ENCODE results near the gene GNAS. TPM values are rescaled to one million over a fixed set of nuclear protein-coding genes. Genes with fewer than 3 reads are reported as not detected.

Gene GNAS
- total RNA-seq, 2 experiments from 2014 or later: 658 to 692 TPM

DNA sequence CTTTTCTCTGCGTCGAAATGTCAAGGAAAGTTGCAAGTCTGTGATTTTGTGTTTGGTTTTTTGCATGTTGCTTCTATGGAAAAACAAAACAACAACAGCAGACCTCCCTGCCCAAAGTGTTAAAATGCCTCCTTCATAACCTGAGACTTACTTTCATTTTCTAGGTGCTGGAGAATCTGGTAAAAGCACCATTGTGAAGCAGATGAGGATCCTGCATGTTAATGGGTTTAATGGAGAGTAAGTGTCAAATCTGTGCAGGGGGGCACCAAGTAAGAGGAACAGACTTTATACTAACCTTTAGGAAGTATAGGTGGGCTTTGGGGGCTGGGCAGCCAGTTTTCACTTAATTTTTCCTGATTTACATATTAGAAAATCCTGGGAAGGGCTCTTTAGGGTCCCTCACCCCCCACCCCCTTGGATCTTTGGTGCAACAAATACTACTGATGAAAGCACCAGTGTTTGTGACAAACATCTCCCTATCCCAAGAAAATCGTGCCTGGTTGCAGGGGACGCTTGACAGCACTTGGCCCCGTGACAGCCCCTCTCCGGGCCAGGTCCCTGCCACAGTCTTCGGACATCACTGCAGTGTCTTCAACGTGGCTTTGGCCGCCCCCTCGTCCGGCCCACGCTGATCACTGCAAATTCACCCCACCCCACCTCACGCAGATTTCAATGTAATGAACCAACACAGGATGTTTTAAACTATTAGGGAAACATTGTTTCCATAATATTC is 43.1 kb downstream of the GNAS start:
- ChIA-PET CTCF (no interaction called here), POLR2A (no interaction called here)
- Mint-ChIP-seq H3K4me1 (ENCODE audit: low read depth) (peaks cover 61% of the 10 kb centered on the region), H3K27me3 (no peaks in the 10 kb centered on the region), H3K36me3 (peaks cover 53% of the 10 kb centered on the region), H3K4me3 (peak overlapping the region; percentile 23), H3K9me3 (no peaks in the 10 kb centered on the region), H3K27ac (peak overlapping the region; percentile 76)
- no peak for DNase-seq
- intact Hi-C loops (cut with micrococcal nuclease): no loop called here

DNA sequence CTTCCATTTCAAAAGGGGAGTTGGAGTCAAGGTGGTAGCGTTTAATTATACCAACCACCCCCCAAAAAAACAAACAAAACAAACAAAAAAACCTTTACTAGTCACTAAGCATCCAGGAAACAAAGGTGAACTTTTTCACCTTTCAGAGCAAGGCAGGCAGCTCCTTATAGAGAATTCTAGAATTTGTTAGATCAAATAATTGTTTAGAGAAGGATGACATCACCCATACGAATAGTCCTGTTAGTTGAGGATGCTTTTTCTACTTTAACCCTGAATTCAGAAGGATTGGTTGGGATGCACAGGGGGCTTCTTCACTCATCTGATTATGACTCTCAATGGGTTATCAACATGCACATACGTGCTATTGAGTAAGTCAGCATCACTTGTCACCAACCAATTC is 44.3 kb downstream of the GNAS start:
- intact Hi-C loops (cut with micrococcal nuclease): no loop called here
- H3K9me3 Mint-ChIP-seq: no peaks in the 10 kb centered on the region
- peak overlapping the region; percentile 35 for H3K27ac Mint-ChIP-seq
- ChIA-PET POLR2A (no interaction called here), CTCF (interaction anchor here (0.6 to 1.3 kb wide), 3 partner anchors 11 to 26 kb away, joined by 3 read pairs; no protein-coding TSS in a partner anchor)
- peaks cover 55% of the 10 kb centered on the region for H3K36me3 Mint-ChIP-seq
- H3K27me3 Mint-ChIP-seq: no peaks in the 10 kb centered on the region
- no peak overlapping the region for H3K4me3 Mint-ChIP-seq
- H3K4me1 Mint-ChIP-seq (ENCODE audit: low read depth): peaks cover 61% of the 10 kb centered on the region
- DNase-seq: no peak

DNA sequence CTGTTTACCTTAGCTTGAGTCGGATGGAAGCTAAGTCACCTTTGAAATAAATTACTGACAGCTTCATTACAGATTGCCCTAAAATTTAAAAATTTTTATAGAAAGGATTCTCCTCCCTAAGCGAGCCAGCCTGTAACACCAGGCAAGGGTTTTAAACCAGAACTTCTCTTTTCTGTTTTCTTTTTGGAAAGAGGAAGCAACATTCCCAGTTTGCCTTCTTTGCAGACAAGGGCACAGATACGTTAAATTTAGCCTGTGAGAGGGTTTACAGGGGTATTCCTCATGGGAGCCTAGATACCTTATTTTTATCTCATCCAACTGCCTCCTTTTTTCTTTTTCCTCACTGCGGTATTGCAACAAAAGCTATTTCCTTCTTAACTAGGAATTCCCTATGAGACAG is 45.0 kb downstream of the GNAS start:
- Mint-ChIP-seq H3K9me3 (no peaks in the 10 kb centered on the region), H3K36me3 (peaks cover 55% of the 10 kb centered on the region), H3K27ac (peak overlapping the region; percentile 55), H3K27me3 (no peaks in the 10 kb centered on the region), H3K4me1 (ENCODE audit: low read depth) (peaks cover 64% of the 10 kb centered on the region), H3K4me3 (no peak overlapping the region)
- no peak for DNase-seq
- intact Hi-C loops (cut with micrococcal nuclease): no loop called here
- ChIA-PET CTCF (interaction anchor here (1.3 kb wide), 1 partner anchor 10 kb away, joined by 3 read pairs; no protein-coding TSS in a partner anchor), POLR2A (no interaction called here)

DNA sequence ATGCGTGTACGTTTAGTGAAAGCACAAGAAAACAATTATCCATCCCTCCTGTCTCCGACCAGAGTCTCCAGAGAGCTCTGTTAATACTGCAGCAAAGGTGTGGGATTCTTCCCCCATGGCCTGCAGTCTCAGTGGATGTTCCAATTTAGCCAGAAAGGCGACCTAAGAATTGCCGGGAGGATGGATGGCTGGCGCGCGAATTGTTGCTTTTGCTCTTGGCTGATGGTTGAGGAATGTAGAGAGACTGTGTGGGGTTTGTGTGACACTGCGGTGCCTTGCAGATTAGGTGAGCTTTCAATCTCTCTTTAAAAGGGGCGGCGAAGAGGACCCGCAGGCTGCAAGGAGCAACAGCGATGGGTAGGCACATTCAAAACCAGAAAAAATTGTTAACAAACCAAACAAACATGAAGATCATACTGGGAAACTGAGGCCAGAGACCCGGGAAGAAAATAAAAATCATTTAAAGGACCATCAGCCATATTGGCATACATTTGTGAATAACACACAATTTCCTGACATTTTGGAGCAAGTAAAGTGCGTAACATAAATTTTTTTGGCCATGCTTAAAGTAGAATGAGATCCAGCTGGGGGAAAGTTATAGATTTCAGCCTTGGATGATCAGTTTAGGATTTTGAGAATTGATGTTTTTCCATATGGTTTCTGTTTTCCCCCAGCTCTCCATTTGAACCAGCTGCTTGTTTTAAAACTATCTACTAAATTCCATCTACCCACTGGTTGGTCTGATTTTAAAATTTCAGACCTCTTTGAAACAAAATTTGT is 46.3 kb downstream of the GNAS start:
- no peak overlapping the region for H3K27ac Mint-ChIP-seq
- H3K27me3 Mint-ChIP-seq: no peaks in the 10 kb centered on the region
- no peaks in the 10 kb centered on the region for H3K9me3 Mint-ChIP-seq
- peaks cover 56% of the 10 kb centered on the region for H3K36me3 Mint-ChIP-seq
- ChIA-PET CTCF (no interaction called here), POLR2A (interaction anchor here (1.3 kb wide), 1 partner anchor 10 kb away, joined by 3 read pairs; no protein-coding TSS in a partner anchor)
- no peak overlapping the region for H3K4me3 Mint-ChIP-seq
- intact Hi-C loops (cut with micrococcal nuclease): no loop called here
- peaks cover 64% of the 10 kb centered on the region for H3K4me1 Mint-ChIP-seq (ENCODE audit: low read depth)
- no peak for DNase-seq

DNA sequence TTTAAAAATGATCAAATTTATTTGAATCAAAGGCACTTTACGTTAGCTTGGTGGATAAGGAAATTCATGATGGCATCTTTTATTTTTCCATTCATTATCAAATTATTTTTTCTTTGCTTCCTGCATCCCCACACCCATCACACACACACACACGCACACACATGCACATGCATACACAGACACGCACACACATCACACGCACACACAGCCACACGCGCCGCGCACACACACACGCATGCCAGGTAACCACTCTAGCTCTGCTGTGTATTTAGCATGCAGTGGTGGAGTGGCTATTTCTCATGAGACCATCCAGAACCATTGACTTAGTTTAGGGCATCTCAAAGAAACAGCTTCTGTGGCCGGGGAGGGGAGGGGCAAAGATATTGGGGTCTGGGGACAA is 47.0 kb downstream of the GNAS start:
- CTCF ChIA-PET: interaction anchor here (2.0 kb wide), 1 partner anchor 30 kb away, joined by 5 read pairs; no protein-coding TSS in a partner anchor
- peaks cover 60% of the 10 kb centered on the region for H3K4me1 Mint-ChIP-seq (ENCODE audit: low read depth)
- POLR2A ChIA-PET: no interaction called here

DNA sequence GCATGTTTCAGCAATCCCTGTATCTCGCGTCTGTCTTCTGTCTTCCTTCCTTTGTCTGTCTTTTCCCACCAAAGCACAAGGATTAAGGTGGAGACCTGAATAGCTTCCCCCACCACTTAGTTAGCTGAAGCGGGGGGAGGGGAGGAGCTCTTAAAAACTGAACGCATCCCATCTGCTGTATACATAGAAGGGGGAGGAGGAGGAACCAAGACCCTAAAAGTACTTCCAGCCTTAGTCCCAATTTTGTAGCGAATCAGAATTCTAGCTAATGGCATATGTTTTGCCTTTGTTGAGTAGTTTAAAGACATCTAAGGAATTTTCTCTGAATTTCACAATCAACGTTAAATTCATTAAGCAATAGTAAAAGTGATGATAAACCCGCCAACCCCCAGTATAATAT is 47.9 kb downstream of the GNAS start:
- Mint-ChIP-seq H3K27ac (no peak overlapping the region), H3K4me3 (no peak overlapping the region), H3K9me3 (no peaks in the 10 kb centered on the region), H3K4me1 (ENCODE audit: low read depth) (peaks cover 60% of the 10 kb centered on the region), H3K27me3 (no peaks in the 10 kb centered on the region), H3K36me3 (peaks cover 62% of the 10 kb centered on the region)
- intact Hi-C loops (cut with micrococcal nuclease): no loop called here
- no peak for DNase-seq
- ChIA-PET CTCF (interaction anchor here (0.8 to 2.0 kb wide), 2 partner anchors 14 to 31 kb away, joined by 3 to 5 read pairs; no protein-coding TSS in a partner anchor), POLR2A (interaction anchor here (1.6 kb wide), 1 partner anchor 81 kb away, joined by 5 read pairs; the partner anchor contains the start of gene NELFCD)

More for the DNA sequence above, 47.0 kb downstream of the GNAS start:
- Mint-ChIP-seq H3K4me3 (no peak overlapping the region), H3K36me3 (peaks cover 60% of the 10 kb centered on the region), H3K27ac (no peak overlapping the region), H3K27me3 (no peaks in the 10 kb centered on the region), H3K9me3 (no peaks in the 10 kb centered on the region)
- DNase-seq: no peak
- intact Hi-C loops (cut with micrococcal nuclease): no loop called here

DNA sequence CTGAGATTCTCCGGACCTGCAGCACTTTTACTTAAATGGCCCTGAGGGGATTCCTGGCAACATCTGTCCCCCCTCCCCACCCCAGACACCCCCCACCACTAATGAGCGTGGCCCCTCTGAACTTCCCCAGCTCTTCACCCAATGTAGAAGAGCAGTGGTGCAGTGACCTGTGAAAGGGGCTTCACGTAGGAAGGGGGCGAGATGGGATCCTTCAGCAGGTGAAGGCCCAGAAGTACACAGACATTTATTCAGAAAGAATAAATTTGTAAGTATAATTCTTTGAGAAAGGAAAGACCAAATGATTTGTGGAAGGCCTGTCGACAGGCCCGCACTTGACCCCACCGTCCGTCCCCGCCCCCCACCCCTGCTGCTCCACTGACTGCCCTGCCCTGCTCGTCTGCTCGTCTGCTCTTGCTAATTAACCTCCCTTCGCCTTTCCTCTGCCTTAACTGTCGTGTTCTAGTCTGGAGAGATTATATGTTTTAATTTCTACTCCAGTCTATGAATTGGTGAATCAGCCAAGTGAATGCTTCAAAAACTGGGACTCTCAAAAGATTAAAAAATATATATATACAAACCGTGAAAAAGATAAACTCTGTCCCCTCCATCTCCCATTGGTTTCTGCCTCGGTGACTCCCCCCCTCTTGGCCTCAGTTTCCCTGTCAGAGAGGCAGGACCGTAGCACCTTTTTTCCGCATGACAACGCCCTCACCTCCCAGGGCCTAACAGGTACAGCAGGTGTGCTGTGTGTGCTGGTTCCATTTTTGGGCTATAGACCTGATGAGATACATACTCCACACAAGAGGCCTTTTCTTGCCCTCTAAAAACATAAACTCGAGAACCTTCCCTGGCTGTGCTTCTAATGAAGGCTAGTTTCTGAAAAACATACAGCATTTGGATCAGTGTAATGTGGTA is 49.2 kb downstream of the GNAS start:
- H3K27ac Mint-ChIP-seq: no peak overlapping the region
- no peaks in the 10 kb centered on the region for H3K27me3 Mint-ChIP-seq
- H3K36me3 Mint-ChIP-seq: peaks cover 59% of the 10 kb centered on the region
- ChIA-PET POLR2A (interaction anchor here (1.6 kb wide), 1 partner anchor 80 kb away, joined by 5 read pairs; the partner anchor contains the start of gene NELFCD), CTCF (no interaction called here)
- DNase-seq: no peak
- peaks cover 58% of the 10 kb centered on the region for H3K4me1 Mint-ChIP-seq (ENCODE audit: low read depth)
- H3K4me3 Mint-ChIP-seq: no peak overlapping the region
- intact Hi-C loops (cut with micrococcal nuclease): no loop called here
- H3K9me3 Mint-ChIP-seq: no peaks in the 10 kb centered on the region

DNA sequence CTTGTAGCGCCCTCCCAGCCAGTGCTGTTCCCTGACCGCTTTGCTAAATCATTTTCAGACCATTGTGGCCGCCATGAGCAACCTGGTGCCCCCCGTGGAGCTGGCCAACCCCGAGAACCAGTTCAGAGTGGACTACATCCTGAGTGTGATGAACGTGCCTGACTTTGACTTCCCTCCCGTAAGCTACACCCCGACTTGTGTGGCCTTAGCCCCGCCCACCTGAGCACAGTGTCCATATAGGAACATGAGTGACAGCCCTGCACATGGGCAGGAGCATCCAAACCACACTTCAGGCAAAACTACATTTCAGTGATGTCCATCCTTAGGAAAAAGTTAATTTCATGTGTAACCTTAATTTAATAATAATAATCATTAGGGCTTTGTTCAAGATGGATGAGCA is 51.1 kb downstream of the GNAS start:
- H3K27me3 Mint-ChIP-seq: no peaks in the 10 kb centered on the region
- POLR2A ChIA-PET: no interaction called here
- no peak overlapping the region for H3K27ac Mint-ChIP-seq

DNA sequence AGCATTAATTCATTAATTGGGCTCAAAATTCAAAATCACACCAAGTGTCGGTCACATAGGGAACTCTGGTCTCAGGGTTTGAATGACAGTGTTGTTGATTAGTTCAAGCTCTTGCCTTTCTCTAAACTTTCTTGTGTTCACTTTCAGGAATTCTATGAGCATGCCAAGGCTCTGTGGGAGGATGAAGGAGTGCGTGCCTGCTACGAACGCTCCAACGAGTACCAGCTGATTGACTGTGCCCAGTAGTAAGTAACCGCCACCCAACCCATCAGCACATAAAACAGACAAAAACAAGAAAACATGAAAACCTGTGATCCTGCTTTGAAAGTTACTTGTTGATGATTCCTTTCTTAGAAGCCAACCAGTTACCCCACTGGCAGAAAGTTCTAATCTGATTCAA is 52.7 kb downstream of the GNAS start:
- Mint-ChIP-seq H3K4me3 (no peak overlapping the region), H3K4me1 (ENCODE audit: low read depth) (peaks cover 53% of the 10 kb centered on the region), H3K27me3 (no peaks in the 10 kb centered on the region), H3K36me3 (peaks cover 68% of the 10 kb centered on the region), H3K9me3 (no peaks in the 10 kb centered on the region), H3K27ac (no peak overlapping the region)
- no peak for DNase-seq
- CTCF ChIA-PET: interaction anchor here (0.8 to 1.0 kb wide), 2 partner anchors 19 to 35 kb away, joined by 3 read pairs; no protein-coding TSS in a partner anchor
- POLR2A ChIA-PET: interaction anchor here (0.6 kb wide), 1 partner anchor 759 kb away, joined by 3 read pairs; no protein-coding TSS in a partner anchor
- intact Hi-C loops (cut with micrococcal nuclease): loop anchor here (5.0 kb wide), 1 partner anchor 77 kb away; the partner anchor contains the start of gene NELFCD

More for the DNA sequence above, 51.1 kb downstream of the GNAS start:
- DNase-seq: no peak
- H3K36me3 Mint-ChIP-seq: peaks cover 62% of the 10 kb centered on the region
- CTCF ChIA-PET: interaction anchor here (0.8 kb wide), 1 partner anchor 33 kb away, joined by 3 read pairs; no protein-coding TSS in a partner anchor
- no peak overlapping the region for H3K4me3 Mint-ChIP-seq
- H3K4me1 Mint-ChIP-seq (ENCODE audit: low read depth): peaks cover 62% of the 10 kb centered on the region
- intact Hi-C loops (cut with micrococcal nuclease): no loop called here
- no peaks in the 10 kb centered on the region for H3K9me3 Mint-ChIP-seq

DNA sequence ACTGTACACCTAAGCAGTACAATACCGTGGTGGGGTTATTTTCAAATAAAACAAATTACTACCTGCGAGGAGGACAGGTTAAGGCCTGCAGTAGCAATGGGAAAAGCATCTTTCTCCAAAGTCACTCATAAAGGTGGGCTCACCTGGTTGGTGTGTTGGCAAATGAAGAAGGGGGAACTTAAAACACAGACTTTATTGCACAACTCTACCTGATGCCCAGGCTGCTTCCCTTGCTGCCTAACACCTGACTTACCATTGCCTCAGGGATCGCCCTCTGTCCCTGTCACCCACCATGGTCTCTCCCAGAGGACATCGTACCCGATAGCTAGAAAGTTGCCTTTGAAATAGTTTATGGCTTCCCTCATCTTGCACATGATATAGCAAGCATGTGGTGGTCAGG is 53.6 kb downstream of the GNAS start:
- Mint-ChIP-seq H3K4me1 (ENCODE audit: low read depth) (peaks cover 51% of the 10 kb centered on the region), H3K4me3 (no peak overlapping the region), H3K36me3 (peaks cover 72% of the 10 kb centered on the region), H3K9me3 (no peaks in the 10 kb centered on the region), H3K27ac (peak overlapping the region; percentile 24), H3K27me3 (no peaks in the 10 kb centered on the region)
- intact Hi-C loops (cut with micrococcal nuclease): loop anchor here (5.0 kb wide), 1 partner anchor 76 kb away; the partner anchor contains the start of gene NELFCD
- no peak for DNase-seq
- ChIA-PET POLR2A (no interaction called here), CTCF (no interaction called here)

DNA sequence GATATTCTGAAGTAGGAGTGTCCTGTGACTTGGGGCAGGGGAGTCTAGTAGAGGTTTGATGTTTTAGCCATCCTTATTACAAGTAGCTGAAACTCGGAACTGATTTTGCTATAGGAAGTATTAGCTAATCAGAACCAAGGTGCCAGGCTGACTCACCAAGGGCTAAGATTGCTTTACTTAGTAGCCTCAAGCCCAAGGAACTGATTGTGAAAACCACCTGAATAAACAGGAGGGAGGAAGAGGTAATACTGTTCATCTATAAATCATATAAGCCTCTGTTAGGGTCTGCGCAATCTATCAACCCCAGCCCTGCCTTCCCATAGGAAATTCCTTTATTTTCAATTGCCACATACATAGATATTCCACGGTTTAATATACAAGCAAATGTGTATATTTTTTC is 54.4 kb downstream of the GNAS start:
- no peaks in the 10 kb centered on the region for H3K9me3 Mint-ChIP-seq
- H3K27ac Mint-ChIP-seq: peak overlapping the region; percentile 81
- peak overlapping the region; percentile 18 for H3K4me3 Mint-ChIP-seq
- POLR2A ChIA-PET: interaction anchor here (1.2 to 1.3 kb wide), 2 partner anchors 18 to 125 kb away, joined by 3 to 4 read pairs; partner anchors contain the start of gene ATP5F1E
- DNase-seq: peak; percentile 17
- H3K27me3 Mint-ChIP-seq: no peaks in the 10 kb centered on the region
- intact Hi-C loops (cut with micrococcal nuclease): loop anchor here (1.0 to 5.0 kb wide), 2 partner anchors 14 to 75 kb away; partner anchors contain the start of gene NELFCD
- H3K36me3 Mint-ChIP-seq: peaks cover 79% of the 10 kb centered on the region
- H3K4me1 Mint-ChIP-seq (ENCODE audit: low read depth): peaks cover 54% of the 10 kb centered on the region
- CTCF ChIA-PET: interaction anchor here (0.7 to 1.4 kb wide), 5 partner anchors 37 to 315 kb away, joined by 3 to 6 read pairs (median 5); no protein-coding TSS in a partner anchor

Data from activated CD4-positive, alpha-beta memory T cell treated with anti-CD3 and anti-CD28 coated beads for 36 hours (primary cell).